Right hindlimb (tissue), 1 donor: ENCODE results near the gene FBXO40.
"Not testable (repeated sequence)": the region's sequence is repeated elsewhere in the genome, so short reads cannot be mapped to it uniquely, and the experiment has no call there.

Experiments used
- DNase-seq: peaks from one replicate; pipeline ENCODE4 v3.0.0-alpha.2; 2018

Gene FBXO40

GRCh38 chr3:121592856-121593702 lies at the start of gene FBXO40:
TSS of gene FBXO40 (plus strand) at chr3:121593379. CDS start at chr3:121620576, 27,197 bp downstream.
- no peak for DNase-seq

- no peak for DNase-seq
Observed at GRCh38 chr3:121545049-121545573, 48.1 kb upstream of the FBXO40 start.

- peak; percentile 94 for DNase-seq
Observed at GRCh38 chr3:121545574-121546455, 47.4 kb upstream of the FBXO40 start, which contains the start of gene POLQ. TSS of gene POLQ (minus strand) at chr3:121545988. CDS start at chr3:121545877, 111 bp downstream.

GRCh38 chr3:121552379-121552778 lies 40.8 kb upstream of the FBXO40 start:
- no peak for DNase-seq

- DNase-seq, result no peak
Observed at GRCh38 chr3:121552797-121553196, 40.4 kb upstream of the FBXO40 start.

GRCh38 chr3:121557426-121557934 lies 35.7 kb upstream of the FBXO40 start:
- no peak for DNase-seq

GRCh38 chr3:121562148-121562547 lies 31.0 kb upstream of the FBXO40 start:
- DNase-seq, result no peak

- no peak for DNase-seq
Observed at GRCh38 chr3:121566773-121567172, 26.4 kb upstream of the FBXO40 start.

GRCh38 chr3:121567649-121568048 lies 25.5 kb upstream of the FBXO40 start, which contains the start of gene ARGFX:
TSS of gene ARGFX (plus strand) at chr3:121567949. CDS start at chr3:121570714, 2,765 bp downstream.
- no peak for DNase-seq

- DNase-seq, result no peak
Observed at GRCh38 chr3:121574449-121574848, 18.7 kb upstream of the FBXO40 start.

- no peak for DNase-seq
Observed at GRCh38 chr3:121581691-121582090, 11.5 kb upstream of the FBXO40 start.

GRCh38 chr3:121584418-121584817 lies 8.8 kb upstream of the FBXO40 start:
- no peak for DNase-seq

GRCh38 chr3:121593806-121594205 lies 627 bp downstream of the FBXO40 start:
- not testable (repeated sequence) for DNase-seq

GRCh38 chr3:121594850-121595249 lies 1.7 kb downstream of the FBXO40 start:
- DNase-seq, result no peak

- no peak for DNase-seq
Observed at GRCh38 chr3:121595765-121596406, 2.7 kb downstream of the FBXO40 start.

GRCh38 chr3:121598564-121598963 lies 5.4 kb downstream of the FBXO40 start:
- DNase-seq, result no peak

GRCh38 chr3:121599900-121600299 lies 6.7 kb downstream of the FBXO40 start:
- not testable (repeated sequence) for DNase-seq

- no peak for DNase-seq
Observed at GRCh38 chr3:121601212-121601812, 8.1 kb downstream of the FBXO40 start.

- DNase-seq, result no peak
Observed at GRCh38 chr3:121604759-121605158, 11.6 kb downstream of the FBXO40 start.

GRCh38 chr3:121606106-121606505 lies 12.9 kb downstream of the FBXO40 start:
- DNase-seq, result no peak

GRCh38 chr3:121619691-121620090 lies 26.5 kb downstream of the FBXO40 start:
- DNase-seq, result no peak

- no peak for DNase-seq
Observed at GRCh38 chr3:121621491-121621890, 28.3 kb downstream of the FBXO40 start.
